Endothelial cell (in vitro differentiated cells): Measurements from ENCODE around the gene LRBA. TPM values are rescaled to one million over a fixed set of nuclear protein-coding genes. Genes with fewer than 3 reads are reported as not detected.
"Not testable (repeated sequence)": the region's sequence is repeated elsewhere in the genome, so short reads cannot be mapped to it uniquely, and the experiment has no call there.

Source experiments
- DNase-seq: peaks from one replicate; pipeline ENCODE4 v3.0.0; 2021; ENCODE audit warnings: low spot score
- H3K27ac Mint-ChIP-seq: one replicate; pipeline ENCODE4 v1.8.0; 2021; ENCODE audit warnings: mixed read lengths, inconsistent platforms; ENCODE audit not compliant: unreplicated experiment
- H3K27me3 Mint-ChIP-seq: one replicate; pipeline ENCODE4 v1.8.0; 2021; ENCODE audit warnings: mild to moderate bottlenecking, moderate library complexity, mixed read lengths, inconsistent platforms; ENCODE audit not compliant: unreplicated experiment
- H3K36me3 Mint-ChIP-seq: one replicate; pipeline ENCODE4 v1.8.0; 2021; ENCODE audit warnings: mild to moderate bottlenecking, low read depth, mixed read lengths, inconsistent platforms; ENCODE audit not compliant: unreplicated experiment
- H3K4me1 Mint-ChIP-seq: one replicate; pipeline ENCODE4 v1.8.0; 2021; ENCODE audit warnings: mild to moderate bottlenecking, mixed read lengths, inconsistent platforms; ENCODE audit not compliant: unreplicated experiment
- H3K4me3 Mint-ChIP-seq: one replicate; pipeline ENCODE4 v1.8.0; 2021; ENCODE audit warnings: mild to moderate bottlenecking, mixed read lengths, inconsistent platforms; ENCODE audit not compliant: unreplicated experiment
- H3K9me3 Mint-ChIP-seq: one replicate; pipeline ENCODE4 v1.8.0; 2021; ENCODE audit warnings: mixed read lengths, inconsistent platforms; ENCODE audit not compliant: unreplicated experiment
- total RNA-seq: library from RNA; stranded (reverse); fragmentation: NEBNext Ultra II Directional; extraction: Animal tissue kit (Norgen Biotek cat#: 25700); gene quantifications from one replicate; pipeline ENCODE4 v1.2.1, GENCODE V29; 2021; ENCODE audit not compliant: unreplicated experiment
- TF ChIP-seq, protein P1 (sequence below): fragments of 200-600 bp; sonication (generic); IDR thresholded peaks from one replicate; pipeline ENCODE4 v1.5.0; 2021; ENCODE audit warnings: antibody characterized with exemption; ENCODE audit not compliant: unreplicated experiment

The LRBA gene
- total RNA-seq, 1 donor from 2014 or later = 44.3 TPM

GRCh38 chr4:151031831-151032605 is 16.9 kb upstream of the LRBA start:
- Mint-ChIP-seq H3K36me3 (no peaks in the 10 kb centered on the region), H3K9me3 (no peaks in the 10 kb centered on the region), H3K4me3 (no peak overlapping the region), H3K4me1 (peaks cover 10% of the 10 kb centered on the region), H3K27me3 (no peaks in the 10 kb centered on the region), H3K27ac (no peak overlapping the region)
- TF ChIP-seq, protein P1, sequence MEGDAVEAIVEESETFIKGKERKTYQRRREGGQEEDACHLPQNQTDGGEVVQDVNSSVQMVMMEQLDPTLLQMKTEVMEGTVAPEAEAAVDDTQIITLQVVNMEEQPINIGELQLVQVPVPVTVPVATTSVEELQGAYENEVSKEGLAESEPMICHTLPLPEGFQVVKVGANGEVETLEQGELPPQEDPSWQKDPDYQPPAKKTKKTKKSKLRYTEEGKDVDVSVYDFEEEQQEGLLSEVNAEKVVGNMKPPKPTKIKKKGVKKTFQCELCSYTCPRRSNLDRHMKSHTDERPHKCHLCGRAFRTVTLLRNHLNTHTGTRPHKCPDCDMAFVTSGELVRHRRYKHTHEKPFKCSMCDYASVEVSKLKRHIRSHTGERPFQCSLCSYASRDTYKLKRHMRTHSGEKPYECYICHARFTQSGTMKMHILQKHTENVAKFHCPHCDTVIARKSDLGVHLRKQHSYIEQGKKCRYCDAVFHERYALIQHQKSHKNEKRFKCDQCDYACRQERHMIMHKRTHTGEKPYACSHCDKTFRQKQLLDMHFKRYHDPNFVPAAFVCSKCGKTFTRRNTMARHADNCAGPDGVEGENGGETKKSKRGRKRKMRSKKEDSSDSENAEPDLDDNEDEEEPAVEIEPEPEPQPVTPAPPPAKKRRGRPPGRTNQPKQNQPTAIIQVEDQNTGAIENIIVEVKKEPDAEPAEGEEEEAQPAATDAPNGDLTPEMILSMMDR = no peak
- no peak for DNase-seq

DNA sequence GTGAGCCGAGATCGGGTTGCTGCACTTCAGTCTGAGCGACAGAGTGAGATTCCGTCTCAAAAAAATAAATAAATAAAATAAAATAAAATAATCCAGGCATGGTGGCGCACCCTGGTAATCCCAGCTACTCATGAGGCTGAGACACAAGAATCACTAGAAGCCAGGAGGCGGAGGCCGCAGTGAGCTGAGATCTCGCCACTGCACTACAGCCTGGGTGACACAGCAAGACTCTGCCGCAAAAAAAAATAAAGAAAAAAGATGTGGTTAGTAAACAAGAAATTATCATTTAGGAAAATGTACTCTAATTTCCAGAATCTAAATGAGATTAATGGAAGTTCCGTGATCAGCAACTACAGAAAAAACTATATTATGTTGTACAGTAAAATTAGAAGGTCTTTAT is 14.5 kb upstream of the LRBA start:
- Mint-ChIP-seq H3K27ac (no peak overlapping the region), H3K36me3 (no peaks in the 10 kb centered on the region), H3K9me3 (no peaks in the 10 kb centered on the region), H3K4me3 (no peak overlapping the region), H3K27me3 (no peaks in the 10 kb centered on the region), H3K4me1 (peaks cover 10% of the 10 kb centered on the region)
- no peak for DNase-seq
- TF ChIP-seq, protein P1 = no peak

GRCh38 chr4:151029006-151029405 is 13.9 kb upstream of the LRBA start:
- not testable (repeated sequence) for DNase-seq, H3K4me1 Mint-ChIP-seq, H3K4me3 Mint-ChIP-seq, H3K27me3 Mint-ChIP-seq, H3K27ac Mint-ChIP-seq, H3K36me3 Mint-ChIP-seq, H3K9me3 Mint-ChIP-seq

DNA sequence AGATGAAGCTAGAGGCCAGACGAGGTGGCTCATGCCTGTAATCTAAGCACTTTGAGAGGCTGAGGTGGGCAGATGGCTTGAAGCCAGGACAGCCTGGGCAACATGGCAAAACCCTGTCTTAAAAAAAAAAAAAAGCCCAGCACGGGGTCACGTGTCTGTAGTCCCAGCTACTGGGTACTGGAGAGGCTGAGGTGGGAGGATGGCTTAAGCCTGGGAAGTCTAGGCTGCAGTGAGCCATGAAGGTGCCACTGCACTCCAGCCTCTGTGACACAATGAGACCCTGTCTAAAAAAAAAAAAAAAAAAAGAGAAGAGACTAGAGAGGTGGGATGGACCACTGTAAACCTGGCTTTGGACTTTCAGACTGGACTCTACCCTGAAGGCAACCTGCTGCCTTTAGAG is 10.7 kb upstream of the LRBA start:
- Mint-ChIP-seq H3K4me1 (peaks cover 7% of the 10 kb centered on the region), H3K27ac (no peak overlapping the region), H3K36me3 (no peaks in the 10 kb centered on the region), H3K27me3 (no peaks in the 10 kb centered on the region), H3K9me3 (no peaks in the 10 kb centered on the region), H3K4me3 (no peak overlapping the region)
- DNase-seq = no peak
- TF ChIP-seq, protein P1 = no peak

GRCh38 chr4:151022586-151022985 is 7.5 kb upstream of the LRBA start:
- no peaks in the 10 kb centered on the region for H3K9me3 Mint-ChIP-seq
- DNase-seq = no peak
- H3K4me1 Mint-ChIP-seq = peaks cover 7% of the 10 kb centered on the region
- no peaks in the 10 kb centered on the region for H3K36me3 Mint-ChIP-seq
- no peak overlapping the region for H3K4me3 Mint-ChIP-seq
- TF ChIP-seq, protein P1 = no peak
- H3K27ac Mint-ChIP-seq = no peak overlapping the region
- H3K27me3 Mint-ChIP-seq = peaks cover 3% of the 10 kb centered on the region
